ENCODE data around the gene DUSP16.

GRCh38 chr12:12481631-12482030, 81.0 kb downstream of the DUSP16 start:
- TF ChIP-seq, protein P1, sequence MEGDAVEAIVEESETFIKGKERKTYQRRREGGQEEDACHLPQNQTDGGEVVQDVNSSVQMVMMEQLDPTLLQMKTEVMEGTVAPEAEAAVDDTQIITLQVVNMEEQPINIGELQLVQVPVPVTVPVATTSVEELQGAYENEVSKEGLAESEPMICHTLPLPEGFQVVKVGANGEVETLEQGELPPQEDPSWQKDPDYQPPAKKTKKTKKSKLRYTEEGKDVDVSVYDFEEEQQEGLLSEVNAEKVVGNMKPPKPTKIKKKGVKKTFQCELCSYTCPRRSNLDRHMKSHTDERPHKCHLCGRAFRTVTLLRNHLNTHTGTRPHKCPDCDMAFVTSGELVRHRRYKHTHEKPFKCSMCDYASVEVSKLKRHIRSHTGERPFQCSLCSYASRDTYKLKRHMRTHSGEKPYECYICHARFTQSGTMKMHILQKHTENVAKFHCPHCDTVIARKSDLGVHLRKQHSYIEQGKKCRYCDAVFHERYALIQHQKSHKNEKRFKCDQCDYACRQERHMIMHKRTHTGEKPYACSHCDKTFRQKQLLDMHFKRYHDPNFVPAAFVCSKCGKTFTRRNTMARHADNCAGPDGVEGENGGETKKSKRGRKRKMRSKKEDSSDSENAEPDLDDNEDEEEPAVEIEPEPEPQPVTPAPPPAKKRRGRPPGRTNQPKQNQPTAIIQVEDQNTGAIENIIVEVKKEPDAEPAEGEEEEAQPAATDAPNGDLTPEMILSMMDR (IDR thresholded peaks at IDR 0.05), result no peak
- no peak for TF ChIP-seq EHMT2 (IDR thresholded peaks at IDR 0.05; ENCODE audit: low read depth)
- TF ChIP-seq POLR2A (IDR thresholded peaks at IDR 0.05; ENCODE audit: low read length), result no peak
- TF ChIP-seq FOSB (CRISPR knock-in tag; IDR thresholded peaks at IDR 0.05), result no peak
- TF ChIP-seq, protein P2, sequence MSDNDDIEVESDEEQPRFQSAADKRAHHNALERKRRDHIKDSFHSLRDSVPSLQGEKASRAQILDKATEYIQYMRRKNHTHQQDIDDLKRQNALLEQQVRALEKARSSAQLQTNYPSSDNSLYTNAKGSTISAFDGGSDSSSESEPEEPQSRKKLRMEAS (IDR thresholded peaks at IDR 0.05), result no peak
- no peak for TF ChIP-seq NR3C1 (IDR thresholded peaks at IDR 0.05)
- no peak for TF ChIP-seq EP300 (IDR thresholded peaks at IDR 0.05)
- no peak for TF ChIP-seq JUN (IDR thresholded peaks at IDR 0.05)
- TF ChIP-seq POLR2AphosphoS2 (conservative IDR thresholded peaks at IDR 0.05; ENCODE audit: low read length), result no peak
- TF ChIP-seq SMC3 (IDR thresholded peaks at IDR 0.05), result no peak
- TF ChIP-seq, protein P3, sequence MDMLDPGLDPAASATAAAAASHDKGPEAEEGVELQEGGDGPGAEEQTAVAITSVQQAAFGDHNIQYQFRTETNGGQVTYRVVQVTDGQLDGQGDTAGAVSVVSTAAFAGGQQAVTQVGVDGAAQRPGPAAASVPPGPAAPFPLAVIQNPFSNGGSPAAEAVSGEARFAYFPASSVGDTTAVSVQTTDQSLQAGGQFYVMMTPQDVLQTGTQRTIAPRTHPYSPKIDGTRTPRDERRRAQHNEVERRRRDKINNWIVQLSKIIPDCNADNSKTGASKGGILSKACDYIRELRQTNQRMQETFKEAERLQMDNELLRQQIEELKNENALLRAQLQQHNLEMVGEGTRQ (IDR thresholded peaks at IDR 0.05), result no peak

Data from A549 (cell line).